Activated T-cell treated with anti-CD3 and anti-CD28 coated beads, Interleukin-2, amount 50 U/mL, for 24 hours (primary cell): Measurements from ENCODE around the gene COL5A1.

Experiments
- DNase-seq: peaks from one replicate; pipeline ENCODE4 v3.0.0-alpha.2; 2020
- H3K27ac Mint-ChIP-seq: 2 replicates; pipeline ENCODE4 v1.8.0; 2020; ENCODE audit warnings: mild to moderate bottlenecking, mixed read lengths
- H3K27me3 Mint-ChIP-seq: 2 replicates; pipeline ENCODE4 v1.8.0; 2020; ENCODE audit warnings: mixed read lengths
- H3K36me3 Mint-ChIP-seq: 2 replicates; pipeline ENCODE4 v1.8.0; 2020; ENCODE audit warnings: low read depth, mixed read lengths
- H3K4me1 Mint-ChIP-seq: 2 replicates; pipeline ENCODE4 v1.8.0; 2020; ENCODE audit warnings: low read depth, mixed read lengths
- H3K4me3 Mint-ChIP-seq: 2 replicates; pipeline ENCODE4 v1.8.0; 2020; ENCODE audit warnings: mild to moderate bottlenecking, moderate library complexity, mixed read lengths
- H3K9me3 Mint-ChIP-seq: 2 replicates; pipeline ENCODE4 v1.8.0; 2020; ENCODE audit warnings: mixed read lengths

Gene COL5A1

GRCh38 chr9:134816264-134816663 is 174.7 kb downstream of the COL5A1 start:
- no peaks in the 10 kb centered on the region for H3K36me3 Mint-ChIP-seq
- H3K4me3 Mint-ChIP-seq = no peak overlapping the region
- no peak overlapping the region for H3K27ac Mint-ChIP-seq
- no peak for DNase-seq
- no peaks in the 10 kb centered on the region for H3K27me3 Mint-ChIP-seq
- no peaks in the 10 kb centered on the region for H3K9me3 Mint-ChIP-seq
- H3K4me1 Mint-ChIP-seq = no peaks in the 10 kb centered on the region

- H3K27me3 Mint-ChIP-seq = no peaks in the 10 kb centered on the region
- no peak for DNase-seq
- no peaks in the 10 kb centered on the region for H3K4me1 Mint-ChIP-seq
- H3K9me3 Mint-ChIP-seq = no peaks in the 10 kb centered on the region
- H3K36me3 Mint-ChIP-seq = no peaks in the 10 kb centered on the region
- no peak overlapping the region for H3K27ac Mint-ChIP-seq
- no peak overlapping the region for H3K4me3 Mint-ChIP-seq
Observed at GRCh38 chr9:134818000-134818568, 176.5 kb downstream of the COL5A1 start.

DNA sequence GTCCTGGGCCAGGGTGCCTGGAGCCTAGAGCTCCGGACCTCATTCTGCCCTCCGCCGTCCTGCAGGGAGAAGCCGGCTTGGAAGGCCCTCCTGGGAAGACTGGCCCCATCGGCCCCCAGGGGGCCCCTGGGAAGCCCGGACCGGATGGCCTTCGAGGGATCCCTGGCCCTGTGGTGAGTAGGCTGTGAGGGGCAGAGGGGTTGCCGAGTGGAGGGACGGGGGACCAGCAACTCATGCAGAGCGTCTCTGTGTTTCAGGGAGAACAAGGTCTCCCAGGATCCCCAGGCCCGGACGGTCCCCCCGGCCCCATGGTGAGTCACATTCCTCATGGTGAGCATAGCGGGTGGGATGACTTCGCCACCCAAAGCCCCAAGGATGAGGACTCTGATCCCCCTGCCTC is 177.0 kb downstream of the COL5A1 start:
- Mint-ChIP-seq H3K27me3 (no peaks in the 10 kb centered on the region), H3K9me3 (no peaks in the 10 kb centered on the region), H3K36me3 (no peaks in the 10 kb centered on the region), H3K27ac (no peak overlapping the region), H3K4me3 (no peak overlapping the region), H3K4me1 (no peaks in the 10 kb centered on the region)
- no peak for DNase-seq

DNA sequence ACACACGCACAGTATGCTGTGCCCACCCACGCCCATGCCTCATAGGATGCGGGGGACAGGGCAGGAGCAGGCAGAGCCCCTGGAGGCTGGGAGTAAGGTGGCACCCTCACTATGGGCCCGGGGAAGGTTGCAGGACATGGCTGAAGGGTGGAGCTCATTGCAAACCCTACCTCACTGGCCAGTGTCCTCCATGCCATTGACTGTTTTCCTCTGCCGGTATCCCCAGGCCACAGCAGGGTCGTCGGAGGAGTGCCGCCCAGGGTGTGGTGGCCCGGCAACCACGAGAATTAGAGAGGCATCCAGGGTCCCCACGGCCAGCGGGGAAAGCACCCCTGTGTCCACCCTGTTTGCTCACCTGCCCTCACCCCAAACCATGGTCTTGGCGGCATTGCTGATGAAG is 179.3 kb downstream of the COL5A1 start:
- no peaks in the 10 kb centered on the region for H3K36me3 Mint-ChIP-seq
- H3K4me1 Mint-ChIP-seq = no peaks in the 10 kb centered on the region
- H3K9me3 Mint-ChIP-seq = no peaks in the 10 kb centered on the region
- no peak overlapping the region for H3K4me3 Mint-ChIP-seq
- H3K27ac Mint-ChIP-seq = no peak overlapping the region
- no peaks in the 10 kb centered on the region for H3K27me3 Mint-ChIP-seq
- no peak for DNase-seq

GRCh38 chr9:134822541-134822940 is 180.9 kb downstream of the COL5A1 start:
- H3K4me3 Mint-ChIP-seq = no peak overlapping the region
- H3K27me3 Mint-ChIP-seq = no peaks in the 10 kb centered on the region
- no peaks in the 10 kb centered on the region for H3K9me3 Mint-ChIP-seq
- H3K4me1 Mint-ChIP-seq = no peaks in the 10 kb centered on the region
- H3K27ac Mint-ChIP-seq = no peak overlapping the region
- no peak for DNase-seq
- H3K36me3 Mint-ChIP-seq = no peaks in the 10 kb centered on the region

DNA sequence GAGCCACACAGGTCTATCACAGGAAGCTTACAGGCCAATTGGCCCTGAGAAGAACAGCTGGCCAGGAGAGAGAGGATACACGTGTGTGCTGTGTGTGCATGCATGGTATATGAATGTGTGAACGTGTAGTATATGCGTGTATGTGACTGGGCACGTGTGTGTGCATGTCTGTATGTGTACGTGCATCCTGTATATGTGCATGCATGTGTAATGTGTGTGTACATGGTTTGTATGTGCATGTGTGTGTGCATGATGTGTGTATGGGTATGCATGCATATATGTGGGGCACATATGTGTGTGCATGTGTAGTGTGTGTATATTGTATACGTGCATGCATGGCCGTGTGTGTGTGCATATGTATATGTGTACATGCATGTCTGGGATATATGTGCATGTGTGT is 182.0 kb downstream of the COL5A1 start:
- no peaks in the 10 kb centered on the region for H3K36me3 Mint-ChIP-seq

DNA sequence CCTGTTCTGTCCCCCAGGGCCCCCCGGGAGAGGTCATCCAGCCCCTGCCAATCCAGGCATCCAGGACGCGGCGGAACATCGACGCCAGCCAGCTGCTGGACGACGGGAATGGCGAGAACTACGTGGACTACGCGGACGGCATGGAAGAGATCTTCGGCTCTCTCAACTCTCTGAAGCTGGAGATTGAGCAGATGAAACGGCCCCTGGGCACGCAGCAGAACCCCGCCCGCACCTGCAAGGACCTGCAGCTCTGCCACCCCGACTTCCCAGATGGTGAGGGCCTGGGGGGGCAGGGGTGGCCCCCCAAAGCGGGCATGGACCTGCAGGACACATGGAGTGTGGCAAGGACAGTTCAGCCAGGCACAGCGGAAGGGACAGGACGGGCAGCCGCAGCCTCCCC is 183.0 kb downstream of the COL5A1 start:
- no peaks in the 10 kb centered on the region for H3K9me3 Mint-ChIP-seq
- H3K4me1 Mint-ChIP-seq = no peaks in the 10 kb centered on the region
- no peaks in the 10 kb centered on the region for H3K27me3 Mint-ChIP-seq
- no peak overlapping the region for H3K4me3 Mint-ChIP-seq
- DNase-seq = no peak
- no peak overlapping the region for H3K27ac Mint-ChIP-seq
- H3K36me3 Mint-ChIP-seq = no peaks in the 10 kb centered on the region

More for the DNA sequence above, 182.0 kb downstream of the COL5A1 start:
- no peaks in the 10 kb centered on the region for H3K27me3 Mint-ChIP-seq
- H3K27ac Mint-ChIP-seq = no peak overlapping the region
- DNase-seq = no peak
- H3K4me1 Mint-ChIP-seq = no peaks in the 10 kb centered on the region
- no peaks in the 10 kb centered on the region for H3K9me3 Mint-ChIP-seq
- no peak overlapping the region for H3K4me3 Mint-ChIP-seq

DNA sequence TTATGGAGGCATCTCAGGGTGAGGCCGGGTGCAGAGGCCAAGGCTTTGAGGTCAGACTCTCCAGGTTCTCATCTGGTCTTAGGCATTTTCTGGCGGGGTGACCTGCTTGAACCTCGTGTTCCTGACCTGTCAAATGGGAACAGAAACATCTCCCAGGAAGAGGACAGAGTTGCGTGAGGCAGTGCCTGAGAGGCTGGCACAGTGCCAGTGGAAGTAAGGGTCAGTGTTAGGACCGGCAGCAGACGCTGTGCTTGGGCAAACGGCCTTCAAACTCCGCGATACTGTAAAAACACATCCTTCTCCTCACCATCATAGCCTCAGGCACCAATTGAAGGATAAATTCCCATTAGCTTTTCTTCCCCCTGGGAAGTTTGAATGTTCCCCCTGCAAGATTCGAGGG is 183.4 kb downstream of the COL5A1 start:
- Mint-ChIP-seq H3K27ac (no peak overlapping the region), H3K27me3 (no peaks in the 10 kb centered on the region), H3K36me3 (no peaks in the 10 kb centered on the region), H3K9me3 (no peaks in the 10 kb centered on the region), H3K4me3 (no peak overlapping the region), H3K4me1 (no peaks in the 10 kb centered on the region)
- no peak for DNase-seq

GRCh38 chr9:134826336-134827285 is 185.0 kb downstream of the COL5A1 start:
- H3K36me3 Mint-ChIP-seq = no peaks in the 10 kb centered on the region

DNA sequence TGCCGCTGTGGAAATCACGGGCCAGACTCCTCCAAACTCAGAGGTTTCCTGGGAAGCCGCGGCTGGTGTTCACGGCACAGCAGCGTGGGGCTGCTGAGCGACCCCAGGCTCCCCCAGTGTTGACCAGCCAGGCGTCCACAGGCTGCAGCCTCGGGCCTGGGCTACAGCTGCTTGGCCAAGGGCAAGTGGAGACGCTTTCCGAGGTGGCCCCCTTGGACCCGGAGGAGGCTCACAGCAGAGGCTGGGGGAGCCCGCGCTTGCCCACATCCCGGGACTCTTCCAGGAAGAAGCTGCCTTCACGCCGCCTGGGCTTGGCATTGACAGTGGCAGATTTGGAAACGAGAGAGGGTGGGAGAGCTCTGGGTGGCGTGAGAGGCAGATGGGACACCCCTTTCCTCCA is 186.0 kb downstream of the COL5A1 start:
- no peak overlapping the region for H3K27ac Mint-ChIP-seq
- H3K27me3 Mint-ChIP-seq = no peaks in the 10 kb centered on the region
- H3K4me3 Mint-ChIP-seq = no peak overlapping the region
- no peaks in the 10 kb centered on the region for H3K36me3 Mint-ChIP-seq
- H3K9me3 Mint-ChIP-seq = no peaks in the 10 kb centered on the region
- no peak for DNase-seq
- no peaks in the 10 kb centered on the region for H3K4me1 Mint-ChIP-seq

More at GRCh38 chr9:134826336-134827285, 185.0 kb downstream of the COL5A1 start:
- Mint-ChIP-seq H3K4me1 (no peaks in the 10 kb centered on the region), H3K27me3 (no peaks in the 10 kb centered on the region), H3K4me3 (no peak overlapping the region), H3K27ac (no peak overlapping the region), H3K9me3 (no peaks in the 10 kb centered on the region)
- no peak for DNase-seq

DNA sequence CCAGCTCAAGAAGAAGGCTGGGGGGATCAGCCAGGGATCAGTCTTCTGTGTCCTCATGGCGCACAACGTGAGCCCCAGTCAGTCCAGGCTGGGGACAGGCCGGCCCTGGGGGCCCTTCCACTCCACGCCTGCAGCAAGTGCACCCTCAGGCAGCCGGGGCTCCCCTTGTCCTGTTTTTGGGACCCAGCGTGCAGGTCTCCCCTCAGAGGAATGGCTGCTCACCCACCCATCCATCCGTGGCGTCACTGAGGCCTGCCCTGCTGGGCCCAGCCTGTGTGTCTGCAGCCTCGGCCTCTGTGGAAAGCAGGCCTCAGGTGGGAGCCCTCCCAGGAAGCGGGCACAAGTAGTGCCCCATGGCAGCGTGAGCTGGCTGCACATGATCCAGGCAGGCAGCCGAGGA is 186.4 kb downstream of the COL5A1 start:
- no peaks in the 10 kb centered on the region for H3K27me3 Mint-ChIP-seq
- H3K27ac Mint-ChIP-seq = no peak overlapping the region
- H3K9me3 Mint-ChIP-seq = no peaks in the 10 kb centered on the region
- H3K4me3 Mint-ChIP-seq = no peak overlapping the region
- no peaks in the 10 kb centered on the region for H3K4me1 Mint-ChIP-seq
- H3K36me3 Mint-ChIP-seq = no peaks in the 10 kb centered on the region
- DNase-seq = no peak

DNA sequence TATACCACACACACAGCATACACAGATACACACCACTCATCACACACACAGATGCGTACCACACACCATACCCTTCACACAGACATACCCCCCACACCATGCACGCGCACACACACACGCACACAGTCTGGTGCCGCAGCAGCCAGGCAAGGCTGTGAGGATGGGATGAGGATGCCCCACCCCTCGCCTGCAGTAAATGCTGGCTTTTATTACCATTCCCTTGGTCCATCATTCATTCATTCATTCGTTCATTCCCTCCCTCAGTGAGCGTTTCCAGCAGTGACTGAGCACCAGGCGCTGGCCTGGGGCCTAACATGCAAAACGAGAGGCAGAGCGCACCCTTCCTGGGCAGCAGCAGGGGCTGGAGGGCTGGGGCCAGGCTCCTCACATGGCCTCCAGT is 187.3 kb downstream of the COL5A1 start:
- Mint-ChIP-seq H3K9me3 (no peaks in the 10 kb centered on the region), H3K27me3 (no peaks in the 10 kb centered on the region), H3K36me3 (no peaks in the 10 kb centered on the region), H3K4me3 (no peak overlapping the region), H3K4me1 (no peaks in the 10 kb centered on the region), H3K27ac (no peak overlapping the region)
- no peak for DNase-seq

DNA sequence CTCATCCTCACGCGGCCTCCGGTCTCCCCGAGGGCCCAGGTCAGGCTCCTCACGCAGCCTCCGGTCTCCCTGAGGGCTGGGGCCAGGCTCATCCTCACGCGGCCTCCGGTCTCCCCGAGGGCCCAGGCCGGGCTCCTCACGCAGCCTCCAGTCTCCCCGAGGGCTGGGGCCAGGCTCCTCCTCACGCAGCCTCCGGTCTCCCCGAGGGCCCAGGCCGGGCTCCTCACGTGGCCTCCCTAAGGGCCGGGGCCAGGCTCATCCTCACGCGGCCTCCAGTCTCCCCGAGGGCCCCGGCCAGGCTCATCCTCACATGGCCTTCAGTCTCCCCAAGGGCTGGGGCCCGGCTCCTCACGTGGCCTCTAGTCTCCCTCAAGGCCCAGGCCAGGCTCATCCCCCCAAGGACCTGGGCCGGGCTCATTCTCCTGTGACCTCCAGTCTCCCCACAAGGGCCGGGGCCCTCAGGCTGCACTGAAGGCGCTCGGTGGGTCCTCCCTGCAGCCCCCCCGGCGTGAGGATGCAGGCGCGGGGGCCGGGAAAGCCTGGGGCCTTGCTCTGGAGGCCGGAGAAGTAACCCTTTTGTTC is 187.8 kb downstream of the COL5A1 start:
- no peaks in the 10 kb centered on the region for H3K36me3 Mint-ChIP-seq
- no peak for DNase-seq
- H3K4me1 Mint-ChIP-seq = no peaks in the 10 kb centered on the region
- H3K27ac Mint-ChIP-seq = no peak overlapping the region
- H3K4me3 Mint-ChIP-seq = no peak overlapping the region
- no peaks in the 10 kb centered on the region for H3K27me3 Mint-ChIP-seq
- H3K9me3 Mint-ChIP-seq = no peaks in the 10 kb centered on the region

DNA sequence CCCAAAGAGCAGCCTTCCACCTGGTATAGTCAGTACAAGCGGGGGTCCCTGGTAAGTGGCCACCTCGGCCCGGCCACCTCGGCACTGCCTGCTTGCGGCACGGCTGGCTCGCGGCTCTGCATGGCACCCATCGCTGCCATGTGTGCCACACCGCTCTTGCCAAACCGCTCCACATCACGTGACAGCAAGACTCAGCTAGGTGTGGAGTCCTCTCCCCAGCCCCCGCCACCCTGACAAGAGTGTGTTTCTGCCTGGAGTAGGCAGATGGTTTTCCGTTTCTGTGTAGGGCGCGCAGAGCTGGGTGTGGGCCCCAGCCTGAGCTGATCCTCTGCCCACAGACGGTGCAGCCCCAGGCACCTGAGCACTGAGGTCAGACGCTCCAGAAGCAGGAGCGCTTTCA is 188.5 kb downstream of the COL5A1 start:
- Mint-ChIP-seq H3K27me3 (no peaks in the 10 kb centered on the region), H3K4me1 (no peaks in the 10 kb centered on the region), H3K9me3 (no peaks in the 10 kb centered on the region), H3K36me3 (no peaks in the 10 kb centered on the region), H3K4me3 (no peak overlapping the region), H3K27ac (no peak overlapping the region)
- DNase-seq = no peak
